Activated CD4-positive, CD25-positive, alpha-beta regulatory T cell treated with anti-CD3 and anti-CD28 coated beads, Interleukin-2, amount 50 U/mL, for 24 hours (primary cell): ENCODE measurements around the gene CHGA.
A peak's percentile ranks its signal among the peaks of the same experiment; 100 is the strongest.

Source experiments
- ATAC-seq, 2 donors: fragments of 150-1000 bp; cut with Tn5 transposase; one replicate each; pipeline ENCODE4 v1.10.0; 2021; ENCODE audit warnings: mild to moderate bottlenecking in 1 of 2, moderate library complexity in 1 of 2

CHGA gene, protein sequence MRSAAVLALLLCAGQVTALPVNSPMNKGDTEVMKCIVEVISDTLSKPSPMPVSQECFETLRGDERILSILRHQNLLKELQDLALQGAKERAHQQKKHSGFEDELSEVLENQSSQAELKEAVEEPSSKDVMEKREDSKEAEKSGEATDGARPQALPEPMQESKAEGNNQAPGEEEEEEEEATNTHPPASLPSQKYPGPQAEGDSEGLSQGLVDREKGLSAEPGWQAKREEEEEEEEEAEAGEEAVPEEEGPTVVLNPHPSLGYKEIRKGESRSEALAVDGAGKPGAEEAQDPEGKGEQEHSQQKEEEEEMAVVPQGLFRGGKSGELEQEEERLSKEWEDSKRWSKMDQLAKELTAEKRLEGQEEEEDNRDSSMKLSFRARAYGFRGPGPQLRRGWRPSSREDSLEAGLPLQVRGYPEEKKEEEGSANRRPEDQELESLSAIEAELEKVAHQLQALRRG

DNA sequence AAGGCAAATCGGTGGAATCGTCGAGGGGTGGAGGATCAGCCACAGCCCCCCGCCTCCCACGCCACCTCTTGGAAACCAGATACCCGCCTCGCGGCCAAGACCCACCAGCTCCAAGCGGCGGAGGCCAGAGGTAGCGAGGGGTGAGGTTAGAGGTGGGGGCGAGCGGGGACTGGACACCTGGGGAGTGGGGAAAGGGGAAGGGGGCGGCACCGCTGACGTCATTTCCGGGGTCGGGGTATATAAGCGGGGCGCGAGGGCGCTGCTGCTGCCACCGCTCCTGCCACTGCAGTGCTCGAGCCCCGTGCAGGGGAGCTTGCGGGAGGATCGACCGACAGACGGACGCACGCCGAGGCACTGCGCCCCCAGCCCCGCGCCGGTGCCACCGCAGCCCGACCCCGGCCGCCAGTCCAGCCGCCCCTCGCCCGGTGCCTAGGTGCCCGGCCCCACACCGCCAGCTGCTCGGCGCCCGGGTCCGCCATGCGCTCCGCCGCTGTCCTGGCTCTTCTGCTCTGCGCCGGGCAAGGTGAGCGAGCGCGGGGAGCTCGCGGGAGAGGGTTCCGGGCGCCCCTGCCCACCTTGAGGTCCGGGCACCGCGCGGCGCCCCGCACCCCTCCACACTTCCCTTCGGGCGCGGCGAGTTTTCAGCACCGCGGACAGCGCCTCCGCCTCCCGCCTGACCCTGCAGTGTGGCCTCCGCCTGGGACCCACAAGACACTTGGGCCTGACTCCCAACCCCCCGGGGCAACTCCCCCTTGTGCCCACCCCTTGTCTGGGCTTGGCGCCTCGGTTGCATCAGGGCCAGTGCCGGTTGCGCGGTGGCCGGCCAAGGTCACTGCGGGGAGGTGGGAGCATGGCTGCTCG, at the start of gene CHGA:
TSS of gene CHGA (plus strand) at position 268 of the 861 bp plus-strand sequence. CDS start at position 478, 210 bp downstream.
- ATAC-seq, result peak; percentile 51 to 64

DNA sequence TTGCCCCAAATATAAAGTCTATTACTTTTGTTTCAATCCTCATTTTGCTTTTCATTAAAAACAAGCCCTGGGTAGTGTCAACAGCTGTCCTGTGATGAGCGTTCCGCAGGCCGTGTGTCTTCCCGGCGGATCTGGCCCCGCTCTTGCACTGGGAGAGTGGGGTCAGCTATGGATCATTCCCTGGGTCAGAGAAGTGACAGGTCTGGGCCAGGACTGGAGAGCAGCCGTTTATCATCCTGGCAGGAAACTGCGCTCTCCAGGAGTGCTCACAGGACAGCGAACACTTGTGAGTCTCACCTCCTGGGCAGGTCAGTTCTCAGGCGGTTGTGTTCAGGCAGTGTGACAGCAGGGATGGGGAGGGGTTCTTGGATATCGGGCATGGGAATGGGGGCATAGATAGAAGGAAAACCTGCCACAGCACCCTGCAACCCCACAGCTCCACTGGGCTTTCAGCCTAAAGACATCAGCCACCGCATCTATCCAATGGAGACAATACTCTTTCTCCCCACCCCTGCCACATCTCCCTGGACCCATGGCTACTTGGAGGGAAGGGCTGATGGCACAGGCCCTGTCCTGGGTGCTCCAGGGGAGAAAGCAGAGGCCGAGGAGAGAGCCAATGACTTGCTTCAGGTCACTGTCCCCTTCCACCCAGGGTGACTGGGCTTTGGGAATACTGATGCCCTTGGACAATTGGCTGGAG, 47.8 kb upstream of the CHGA start:
- no peak for ATAC-seq

- no peak for ATAC-seq
Measured at GRCh38 chr14:92877757-92878431, 45.1 kb upstream of the CHGA start.

DNA sequence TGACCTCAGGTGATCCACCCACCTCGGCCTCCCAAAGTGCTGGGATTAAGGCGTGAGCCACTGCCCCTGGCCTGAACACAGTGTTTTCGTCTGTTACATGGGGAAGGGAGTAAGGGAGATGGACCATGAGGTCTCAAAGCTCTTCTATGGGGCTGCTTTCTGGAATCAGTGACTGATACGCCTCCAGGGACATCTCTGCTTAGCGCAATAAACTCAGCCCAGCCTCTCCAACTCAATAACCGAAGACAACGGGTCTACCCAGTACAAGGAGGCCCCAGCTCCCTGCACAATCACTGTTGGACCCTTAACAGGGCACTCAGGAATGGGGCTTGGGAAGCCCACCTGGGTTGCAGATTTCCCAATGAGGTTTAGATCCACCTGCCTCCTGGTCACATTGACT, 42.6 kb upstream of the CHGA start:
- no peak for ATAC-seq

DNA sequence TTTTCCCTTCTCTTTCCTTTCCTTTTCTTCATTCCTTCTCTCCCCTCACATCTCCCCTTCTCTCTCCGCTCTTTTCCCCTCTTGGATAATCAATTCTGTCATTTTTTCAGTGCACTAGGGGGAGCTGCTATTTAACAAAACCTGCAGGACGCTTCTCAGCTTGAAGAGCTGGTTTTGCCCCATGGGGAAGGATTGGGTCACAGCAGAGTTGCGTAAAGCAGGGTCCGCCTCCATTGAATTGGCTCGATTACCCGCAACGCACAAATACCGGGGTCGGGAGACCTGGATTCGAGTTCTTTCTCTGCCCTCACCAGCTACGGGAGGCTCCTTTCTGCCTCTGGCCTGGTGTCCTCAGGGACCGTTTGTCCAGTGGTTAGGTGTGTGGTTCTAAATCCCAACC, 42.1 kb upstream of the CHGA start:
- no peak for ATAC-seq

GRCh38 chr14:92883066-92883465, 39.9 kb upstream of the CHGA start:
- no peak for ATAC-seq

DNA sequence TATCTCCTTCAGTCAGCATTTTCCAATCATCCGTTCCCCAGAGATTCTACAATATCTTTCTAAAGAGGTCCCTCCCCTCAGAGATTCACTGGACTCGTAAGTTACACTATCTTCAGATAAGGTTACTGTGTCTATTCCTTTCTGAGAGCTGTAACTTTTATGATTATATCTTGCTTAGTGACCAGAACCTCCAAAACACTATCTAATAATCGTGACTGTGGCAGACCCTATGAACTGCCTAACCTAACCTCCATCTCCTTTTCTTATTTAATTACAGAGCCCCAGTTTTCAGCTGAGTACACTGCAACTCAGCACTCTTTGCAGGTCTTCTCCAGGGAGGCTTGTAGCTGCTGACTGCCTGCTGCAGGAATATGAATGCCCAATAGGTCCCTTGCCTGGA, 38.5 kb upstream of the CHGA start:
- ATAC-seq, result no peak

- no peak for ATAC-seq
Measured at GRCh38 chr14:92885279-92886061, 37.5 kb upstream of the CHGA start.

- no peak for ATAC-seq
Measured at GRCh38 chr14:92886337-92886736, 36.6 kb upstream of the CHGA start.

- no peak for ATAC-seq
Measured at GRCh38 chr14:92887157-92887556, 35.8 kb upstream of the CHGA start.

DNA sequence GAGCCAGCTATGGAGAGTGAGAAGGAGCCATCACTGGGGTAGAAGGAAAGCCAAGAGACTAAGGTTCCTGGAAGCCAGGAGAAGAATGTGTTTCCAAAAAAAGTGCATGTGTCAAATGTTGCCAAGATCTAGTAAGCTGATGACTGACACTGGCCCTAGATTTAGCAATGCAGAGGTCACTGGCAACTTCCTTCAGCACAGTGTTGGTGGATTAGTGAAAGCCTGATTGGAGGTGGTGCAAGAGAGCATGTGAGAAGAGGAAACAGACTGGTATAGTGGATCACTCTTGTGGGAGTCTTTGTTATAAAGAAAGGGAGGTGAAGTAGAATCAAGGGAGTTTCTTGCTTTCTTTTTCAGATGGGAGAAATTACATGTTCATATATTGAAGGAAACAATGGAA, 34.1 kb upstream of the CHGA start:
- no peak for ATAC-seq

DNA sequence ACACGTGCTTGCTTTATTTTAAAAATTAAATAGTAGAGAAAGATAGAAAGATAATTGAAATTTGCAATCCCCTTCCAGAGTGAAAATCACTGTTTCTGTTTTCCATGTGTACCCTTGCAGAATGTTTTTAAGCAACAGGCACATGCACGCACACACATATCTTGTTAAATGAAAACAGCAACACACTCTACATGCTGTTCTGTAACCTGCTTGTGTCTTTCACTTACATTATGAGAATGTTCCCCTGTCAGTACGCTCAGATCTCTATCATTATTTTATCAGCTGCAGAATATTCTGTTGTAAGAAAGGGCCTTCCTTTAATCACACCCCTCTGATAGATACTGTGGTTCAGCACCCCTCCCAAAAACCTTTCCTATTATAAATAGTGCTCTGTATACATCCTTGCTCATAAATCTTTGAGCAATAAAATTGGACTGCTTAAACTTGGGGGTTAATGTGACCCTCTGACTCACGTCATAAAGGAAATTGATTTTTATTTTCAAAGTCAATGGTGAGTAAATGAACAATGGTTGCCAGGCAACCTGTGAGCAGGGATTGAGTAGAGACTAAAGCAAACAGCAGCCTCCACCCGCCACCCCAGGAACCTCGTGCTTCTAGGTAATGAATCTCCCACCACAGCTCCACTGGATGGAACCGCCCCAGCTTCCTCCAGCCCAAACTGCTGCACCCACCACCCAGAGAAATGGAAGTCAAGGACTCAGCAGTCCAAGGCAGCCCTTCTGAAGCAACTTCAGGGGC, 31.9 kb upstream of the CHGA start:
- ATAC-seq, result peak in 1 of 2 donors; percentile 52

DNA sequence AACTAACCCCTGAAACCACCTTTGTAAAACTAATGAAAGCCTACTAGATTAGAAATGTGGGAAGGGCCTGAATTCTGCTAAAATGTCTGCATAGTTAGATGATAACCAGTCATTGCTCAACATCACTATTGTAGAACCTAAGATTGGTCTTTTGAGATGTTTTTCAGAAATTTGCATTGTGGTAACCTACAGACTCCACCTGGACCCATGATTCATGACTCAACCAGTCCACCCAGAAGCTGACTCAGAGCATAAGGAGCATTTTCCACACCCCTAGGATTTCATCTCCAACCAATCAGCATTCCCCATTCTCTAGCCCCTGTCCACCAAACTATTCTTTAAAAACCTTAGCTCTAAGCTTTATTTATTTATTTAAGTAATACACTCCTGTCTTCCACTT, 30.4 kb upstream of the CHGA start:
- peak; percentile 49 to 61 for ATAC-seq

- no peak for ATAC-seq
Measured at GRCh38 chr14:92895352-92895878, 27.5 kb upstream of the CHGA start.

- ATAC-seq, result peak; percentile 87 to 91
Measured at GRCh38 chr14:92897922-92898565, 24.9 kb upstream of the CHGA start.

DNA sequence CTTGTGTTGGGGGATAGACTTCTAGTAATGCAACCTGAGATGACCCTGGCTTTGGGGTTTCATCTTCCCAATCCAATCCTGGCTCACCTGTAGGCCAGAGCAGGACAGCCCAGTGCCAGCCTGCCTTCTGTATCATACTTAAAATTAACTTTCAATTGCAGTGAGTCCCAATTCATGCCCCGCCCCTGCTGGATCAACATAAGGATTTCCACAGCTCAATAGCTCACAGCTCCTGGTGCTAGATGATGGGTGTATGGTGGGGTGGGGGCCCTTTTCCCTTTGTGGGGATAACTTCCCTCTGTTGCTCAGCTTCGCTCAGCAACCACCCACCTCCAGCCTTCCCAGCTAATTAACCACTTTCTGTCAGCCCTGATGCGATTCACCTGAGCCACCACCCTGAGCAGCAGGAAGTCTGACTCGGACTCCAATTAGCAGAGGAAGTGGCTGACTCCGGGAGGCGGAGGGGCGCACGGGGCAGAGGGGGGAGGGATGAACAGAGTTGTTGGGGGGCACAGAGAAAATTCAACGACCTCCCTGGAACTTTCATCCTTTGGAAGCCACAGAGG, 24.3 kb upstream of the CHGA start:
- no peak for ATAC-seq

DNA sequence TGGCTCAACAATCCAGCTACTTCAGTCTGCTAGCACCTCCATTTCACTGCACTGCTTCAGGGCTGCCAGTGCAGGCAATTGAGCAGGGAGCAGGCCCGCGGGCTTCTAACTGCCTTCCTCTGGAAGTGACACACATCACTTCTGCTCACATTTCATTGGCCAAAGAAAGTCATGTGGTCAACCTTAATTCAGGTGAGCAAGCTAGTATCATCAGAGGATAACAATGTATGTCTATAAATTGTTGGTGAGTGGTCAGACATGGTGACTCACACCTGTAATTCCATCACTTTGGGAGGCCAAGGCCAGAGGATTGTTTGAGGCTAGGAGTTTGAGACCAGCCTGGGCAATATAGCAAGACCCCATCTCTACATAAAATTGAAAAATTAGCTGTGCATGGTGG, 22.3 kb upstream of the CHGA start:
- ATAC-seq, result no peak

GRCh38 chr14:92902191-92902590, 20.8 kb upstream of the CHGA start:
- no peak for ATAC-seq

- ATAC-seq, result no peak
Measured at GRCh38 chr14:92902726-92903125, 20.2 kb upstream of the CHGA start.

DNA sequence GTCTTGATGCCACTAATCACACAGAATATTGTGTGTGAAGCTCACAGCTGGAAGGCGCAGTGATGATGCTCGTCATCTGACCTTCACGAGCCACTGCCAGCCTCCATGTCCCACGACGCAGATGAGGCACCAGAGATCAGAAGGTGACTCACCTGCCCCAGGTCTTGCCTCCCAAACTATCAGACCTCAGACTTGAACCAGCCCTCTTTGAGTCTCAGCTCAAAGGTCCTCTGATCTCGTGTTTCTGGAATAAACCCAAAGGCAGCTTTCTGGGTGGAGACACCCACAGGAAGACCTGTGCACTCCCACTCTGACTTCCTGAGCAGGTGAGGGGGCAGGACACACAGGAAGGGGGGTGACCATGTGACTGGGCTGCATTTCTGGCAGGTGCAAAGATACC, 19.6 kb upstream of the CHGA start:
- peak in 1 of 2 donors; percentile 72 for ATAC-seq
